Thyroid gland (tissue), 4 donors: Measurements from ENCODE around the gene PABPN1L. TPM values are rescaled to one million over a fixed set of nuclear protein-coding genes. Genes with fewer than 3 reads are reported as not detected.

Source experiments
- DNase-seq, 2 donors: peaks; one replicate each; pipeline ENCODE4 v3.0.0-alpha.2; 2019
- H3K27ac ChIP-seq, 3 donors: fragments of 200-600 bp; sonication (generic); 1 replicate in 2 of 3; 2 replicates in 1 of 3; pipeline ENCODE4 v1.5.1; 2016 to 2019; ENCODE audit warnings: mild to moderate bottlenecking in 1 of 3, moderate library complexity in 1 of 3
- H3K27me3 ChIP-seq: fragments of 200-600 bp; sonication (generic); one replicate; pipeline ENCODE4 v1.5.1; 2019
- H3K36me3 ChIP-seq, 2 donors: fragments of 200-600 bp; sonication (generic); one replicate each; pipeline ENCODE4 v1.5.1; 2016 to 2019
- H3K4me1 ChIP-seq, 2 donors: fragments of 200-600 bp; sonication (generic); one replicate each; pipeline ENCODE4 v1.5.1; 2017 to 2019
- H3K4me3 ChIP-seq, 3 donors: fragments of 200-600 bp; sonication (generic); replicated peaks in 1 of 3; 1 replicate in 2 of 3; 2 replicates in 1 of 3; pipeline ENCODE4 v1.5.1; 2016; ENCODE audit warnings: mild to moderate bottlenecking in 1 of 3
- H3K9me3 ChIP-seq: fragments of 200-600 bp; sonication (generic); one replicate; pipeline ENCODE4 v1.5.1; 2017
- POLR2A ChIP-seq, 2 donors: fragments of 450-650 bp; IDR thresholded peaks; one replicate each; pipeline ENCODE4 v1.6.1; 2017; ENCODE audit warnings: antibody characterized with exemption in 2 of 2, mild to moderate bottlenecking in 2 of 2, moderate library complexity in 1 of 2
- WGBS, 2 donors: methylation state at CpG; one replicate each; pipeline ENCODE4 v1.1.5; 2017; 5-methylcytosine and 5-hydroxymethylcytosine counted together
- intact Hi-C: fragments of 100-400 bp; cut with DNase I; formaldehyde crosslinking; loops from one replicate; pipeline ENCODE4 v1.15.1; 2023
- total RNA-seq, 4 donors: library from RNA; depleted of rRNA; stranded (reverse); fragments of >200 nt; gene quantifications; one replicate each; pipeline ENCODE4 v1.2.3, GENCODE V29; 2016
- TF ChIP-seq, protein P1 (sequence below), 6 experiments: fragments of 200-600 bp in 3 of 6; fragments of 450-650 bp in 3 of 6; sonication (generic) in 3 of 6; IDR thresholded peaks; one replicate each; pipeline ENCODE4 v1.5.1; 2016 to 2019; ENCODE audit warnings: antibody characterized with exemption in 6 of 6, mild to moderate bottlenecking in 2 of 6, inconsistent platforms in 1 of 6, moderate library complexity in 1 of 6

Gene PABPN1L, protein sequence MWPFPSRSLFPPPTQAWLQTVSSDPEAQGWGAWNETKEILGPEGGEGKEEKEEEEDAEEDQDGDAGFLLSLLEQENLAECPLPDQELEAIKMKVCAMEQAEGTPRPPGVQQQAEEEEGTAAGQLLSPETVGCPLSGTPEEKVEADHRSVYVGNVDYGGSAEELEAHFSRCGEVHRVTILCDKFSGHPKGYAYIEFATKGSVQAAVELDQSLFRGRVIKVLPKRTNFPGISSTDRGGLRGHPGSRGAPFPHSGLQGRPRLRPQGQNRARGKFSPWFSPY
- total RNA-seq: not detected

DNA sequence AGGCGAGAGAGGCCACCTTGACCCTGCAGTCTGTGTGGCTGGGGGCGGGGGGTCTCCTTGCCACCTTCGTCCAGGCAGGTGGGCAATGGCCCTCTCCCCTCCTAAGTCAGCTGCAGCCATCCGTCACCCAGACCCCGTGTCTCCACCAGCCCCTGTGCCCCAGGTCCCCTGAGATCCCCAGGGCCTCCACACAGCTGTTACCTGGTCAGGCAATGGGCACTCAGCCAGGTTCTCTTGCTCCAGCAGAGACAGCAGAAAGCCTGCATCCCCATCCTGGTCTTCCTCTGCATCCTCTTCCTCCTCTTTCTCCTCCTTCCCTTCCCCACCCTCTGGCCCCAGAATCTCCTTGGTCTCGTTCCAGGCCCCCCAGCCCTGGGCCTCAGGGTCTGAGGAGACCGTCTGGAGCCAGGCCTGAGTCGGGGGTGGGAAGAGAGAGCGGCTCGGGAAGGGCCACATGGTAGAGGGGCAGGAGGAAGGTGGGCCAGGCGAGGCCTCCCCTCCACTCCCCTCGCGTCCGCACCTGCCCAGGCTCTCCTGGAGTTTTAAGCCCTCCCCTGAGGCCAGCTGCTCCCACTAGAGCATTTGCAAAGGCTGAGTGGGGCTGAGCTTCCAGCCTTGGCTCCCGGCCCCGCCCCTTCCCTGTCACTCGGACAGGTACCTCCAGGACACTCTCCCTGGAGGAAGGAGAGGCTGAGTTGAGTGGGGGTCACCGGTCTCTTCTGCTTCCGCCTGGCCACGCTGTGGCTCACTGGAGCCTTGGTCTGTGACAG lies at the start of gene PABPN1L:
TSS of gene PABPN1L (minus strand) at position 510 of the 770 bp plus-strand sequence. CDS start at position 456, 54 bp downstream.
- no peaks in the 10 kb centered on the region for H3K27me3 ChIP-seq
- TF ChIP-seq, protein P1, sequence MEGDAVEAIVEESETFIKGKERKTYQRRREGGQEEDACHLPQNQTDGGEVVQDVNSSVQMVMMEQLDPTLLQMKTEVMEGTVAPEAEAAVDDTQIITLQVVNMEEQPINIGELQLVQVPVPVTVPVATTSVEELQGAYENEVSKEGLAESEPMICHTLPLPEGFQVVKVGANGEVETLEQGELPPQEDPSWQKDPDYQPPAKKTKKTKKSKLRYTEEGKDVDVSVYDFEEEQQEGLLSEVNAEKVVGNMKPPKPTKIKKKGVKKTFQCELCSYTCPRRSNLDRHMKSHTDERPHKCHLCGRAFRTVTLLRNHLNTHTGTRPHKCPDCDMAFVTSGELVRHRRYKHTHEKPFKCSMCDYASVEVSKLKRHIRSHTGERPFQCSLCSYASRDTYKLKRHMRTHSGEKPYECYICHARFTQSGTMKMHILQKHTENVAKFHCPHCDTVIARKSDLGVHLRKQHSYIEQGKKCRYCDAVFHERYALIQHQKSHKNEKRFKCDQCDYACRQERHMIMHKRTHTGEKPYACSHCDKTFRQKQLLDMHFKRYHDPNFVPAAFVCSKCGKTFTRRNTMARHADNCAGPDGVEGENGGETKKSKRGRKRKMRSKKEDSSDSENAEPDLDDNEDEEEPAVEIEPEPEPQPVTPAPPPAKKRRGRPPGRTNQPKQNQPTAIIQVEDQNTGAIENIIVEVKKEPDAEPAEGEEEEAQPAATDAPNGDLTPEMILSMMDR (IDR thresholded peaks at IDR 0.05): no peak
- no peak for TF ChIP-seq POLR2A (IDR thresholded peaks at IDR 0.05)
- H3K4me1 ChIP-seq: no peaks in the 10 kb centered on the region
- H3K36me3 ChIP-seq: peaks cover 2 to 13% of the 10 kb centered on the region in 2 donors
- 35 to 39% methylated on average over 10 to 19 of the region's 20 CpGs for WGBS, 2 donors
- DNase-seq: peak in 1 of 2 donors; percentile 9
- H3K4me3 ChIP-seq: no peak within 1 kb of the TSS
- H3K27ac ChIP-seq: no peak within 1 kb of the TSS
- intact Hi-C loops: no loop called here
- H3K9me3 ChIP-seq: no peaks in the 10 kb centered on the region

DNA sequence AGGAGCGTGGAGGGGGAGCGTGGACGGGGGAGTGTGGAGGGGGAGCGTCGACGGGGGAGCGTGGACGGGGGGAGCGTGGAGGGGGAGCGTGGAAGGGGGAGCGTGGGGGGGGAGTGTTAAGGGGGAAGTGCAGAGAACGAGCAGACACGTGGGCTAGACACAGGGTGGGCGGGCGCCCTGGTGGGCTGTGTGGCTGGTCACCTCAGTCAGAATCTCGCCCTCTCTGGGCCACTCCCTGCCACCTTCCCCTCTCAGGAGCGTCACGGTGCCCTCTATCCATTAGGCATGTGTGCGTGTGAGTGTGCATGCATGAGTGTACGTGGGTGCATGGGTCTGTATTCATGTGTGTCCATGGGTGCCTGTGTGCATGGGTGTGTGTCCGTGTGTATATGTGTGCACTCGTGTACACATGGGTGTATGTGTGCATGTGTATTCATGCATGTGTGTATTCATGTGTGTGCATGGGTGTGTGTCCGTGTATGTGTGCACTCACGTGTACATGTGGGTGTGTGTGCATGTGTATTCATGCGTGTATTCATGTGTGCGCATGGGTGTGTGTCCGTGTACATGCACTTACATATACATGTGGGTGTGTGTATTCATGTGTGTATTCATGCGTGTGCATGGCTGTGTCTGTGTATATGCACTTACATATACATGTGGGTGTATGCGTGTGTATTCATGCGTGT lies 49.3 kb upstream of the PABPN1L start:
- Histone ChIP-seq H3K27me3 (no peaks in the 10 kb centered on the region), H3K4me1 (peaks cover 0 to 6% of the 10 kb centered on the region in 2 donors), H3K27ac (no peak overlapping the region), H3K4me3 (no peak overlapping the region), H3K9me3 (no peaks in the 10 kb centered on the region), H3K36me3 (no peaks in the 10 kb centered on the region)
- TF ChIP-seq POLR2A (IDR thresholded peaks at IDR 0.05): no peak
- WGBS, 2 donors: 91 to 93% methylated on average over 28 to 30 of the region's 30 CpGs
- intact Hi-C loops: no loop called here
- DNase-seq: no peak

DNA sequence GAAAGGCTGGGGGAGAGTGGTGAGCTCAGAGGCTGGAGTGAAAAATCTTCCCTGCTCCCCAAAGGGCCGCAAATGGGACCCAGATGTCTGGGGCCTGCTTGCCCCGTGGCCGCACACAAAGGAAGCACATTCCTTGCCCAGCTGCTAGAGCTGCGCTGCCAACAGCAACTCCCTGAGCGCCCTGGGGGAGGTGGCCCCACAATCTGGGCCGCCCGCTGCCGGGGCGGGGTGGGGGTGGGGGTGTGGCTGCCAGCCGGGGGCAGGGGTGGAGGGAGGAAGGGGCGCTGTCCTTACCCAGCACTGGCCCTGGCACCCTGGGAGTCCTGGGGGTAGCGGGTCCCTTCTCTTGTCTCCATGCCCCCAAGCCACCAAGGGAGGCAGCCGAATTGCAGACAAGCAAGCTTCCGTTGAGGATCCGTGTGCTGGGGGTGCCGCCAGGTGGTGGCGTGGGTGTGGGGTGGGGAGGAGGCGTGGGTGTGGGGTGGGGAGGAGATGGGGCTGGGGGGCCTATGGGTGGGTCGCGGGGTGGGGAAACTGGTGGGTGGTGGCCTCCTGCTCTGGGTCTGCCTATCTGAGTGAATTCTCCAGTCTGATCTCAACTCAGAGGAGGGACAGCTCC lies 48.4 kb upstream of the PABPN1L start:
- TF ChIP-seq POLR2A (IDR thresholded peaks at IDR 0.05): no peak
- TF ChIP-seq, protein P1 (IDR thresholded peaks at IDR 0.05): no peak
- Histone ChIP-seq H3K27ac (no peak overlapping the region), H3K4me3 (no peak overlapping the region), H3K4me1 (peaks cover 0 to 2% of the 10 kb centered on the region in 2 donors), H3K36me3 (no peaks in the 10 kb centered on the region), H3K27me3 (no peaks in the 10 kb centered on the region), H3K9me3 (no peaks in the 10 kb centered on the region)
- 56 to 62% methylated on average over 10 to 15 of the region's 20 CpGs for WGBS, 2 donors
- DNase-seq: no peak
- intact Hi-C loops: no loop called here

DNA sequence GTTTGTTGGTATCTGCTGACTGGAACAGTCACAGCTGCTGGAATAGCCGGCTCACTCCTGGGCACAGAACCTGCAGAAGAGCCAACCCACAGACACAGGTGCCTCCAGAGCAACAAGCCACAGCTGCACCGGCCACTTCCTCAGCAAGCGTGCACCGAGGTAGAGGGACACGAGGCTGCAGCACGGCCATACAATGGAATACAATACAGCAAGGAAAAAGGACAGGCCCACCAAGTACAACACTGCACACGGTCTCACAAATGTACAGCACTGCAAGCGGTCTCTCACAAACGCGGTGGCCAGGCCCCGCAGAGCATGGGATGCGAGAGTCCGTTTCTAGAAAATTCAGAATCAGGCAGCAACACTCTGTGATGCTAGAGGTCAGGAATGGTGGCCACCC lies 47.4 kb upstream of the PABPN1L start:
- no peak overlapping the region for H3K27ac ChIP-seq
- H3K4me3 ChIP-seq: no peak overlapping the region
- H3K9me3 ChIP-seq: no peaks in the 10 kb centered on the region
- DNase-seq: no peak
- H3K36me3 ChIP-seq: no peaks in the 10 kb centered on the region
- WGBS, 2 donors: 92 to 97% methylated on average over 12 to 13 of the region's 13 CpGs
- H3K4me1 ChIP-seq: peaks cover 0 to 2% of the 10 kb centered on the region in 2 donors
- TF ChIP-seq, protein P1 (IDR thresholded peaks at IDR 0.05): no peak
- TF ChIP-seq POLR2A (IDR thresholded peaks at IDR 0.05): no peak
- no peaks in the 10 kb centered on the region for H3K27me3 ChIP-seq
- intact Hi-C loops: no loop called here

DNA sequence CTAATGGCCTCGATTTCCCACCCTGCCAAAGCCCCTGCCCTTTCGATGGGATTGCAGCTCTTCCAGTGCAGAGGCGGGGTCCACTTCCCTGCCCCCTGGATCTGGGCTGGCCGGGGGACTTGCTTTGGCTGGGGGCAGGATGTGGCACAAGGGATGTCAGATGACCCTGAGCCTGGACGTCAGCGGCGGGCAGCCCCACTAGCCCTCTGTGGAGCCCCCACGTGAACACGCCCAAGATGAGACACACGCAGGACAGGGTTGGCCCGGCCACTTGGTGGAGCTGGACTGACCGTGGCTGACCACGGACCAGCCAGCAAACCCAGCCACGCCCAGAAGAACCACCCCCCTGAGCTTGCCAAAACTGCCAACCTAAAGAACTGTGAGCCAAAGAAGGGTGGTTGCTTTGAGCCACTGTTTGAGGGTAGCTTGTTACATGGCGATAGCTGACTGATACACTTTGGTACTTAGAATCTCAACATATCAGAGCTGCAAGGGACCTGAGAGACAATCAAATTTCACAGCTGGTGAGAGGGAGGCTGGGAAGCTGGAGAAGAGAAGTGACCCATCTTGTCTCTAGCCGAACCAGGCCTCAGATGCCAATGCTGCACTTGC lies 46.6 kb upstream of the PABPN1L start:
- H3K27me3 ChIP-seq: no peaks in the 10 kb centered on the region

More for the DNA sequence above, 46.6 kb upstream of the PABPN1L start:
- no peaks in the 10 kb centered on the region for H3K36me3 ChIP-seq
- H3K4me3 ChIP-seq: no peak overlapping the region
- DNase-seq: no peak
- intact Hi-C loops: no loop called here
- no peak overlapping the region for H3K27ac ChIP-seq
- H3K9me3 ChIP-seq: no peaks in the 10 kb centered on the region
- TF ChIP-seq, protein P1 (IDR thresholded peaks at IDR 0.05): no peak
- no peak for TF ChIP-seq POLR2A (IDR thresholded peaks at IDR 0.05)
- 91 to 100% methylated on average over 11 to 13 of the region's 16 CpGs for WGBS, 2 donors
- H3K4me1 ChIP-seq: peaks cover 0 to 2% of the 10 kb centered on the region in 2 donors
